Fibroblast of pulmonary artery (primary cell): ENCODE measurements around the gene PTPRD.

Source experiments
- DNase-seq: peaks from one replicate; pipeline ENCODE4 v3.0.0-alpha.2; 2010; ENCODE audit warnings: low read depth
- H3K4me3 ChIP-seq: replicated peaks from 2 replicates; pipeline ENCODE4 v1.5.1; 2011; ENCODE audit warnings: low read depth, mild to moderate bottlenecking, control low read depth, low read length, moderate library complexity
- TF ChIP-seq, protein P1 (sequence below): IDR thresholded peaks from 2 replicates; pipeline ENCODE4 v1.5.1; 2011; ENCODE audit warnings: mild to moderate bottlenecking, control low read depth, low read length, inconsistent platforms; ENCODE audit errors: missing control alignments

The PTPRD gene

DNA sequence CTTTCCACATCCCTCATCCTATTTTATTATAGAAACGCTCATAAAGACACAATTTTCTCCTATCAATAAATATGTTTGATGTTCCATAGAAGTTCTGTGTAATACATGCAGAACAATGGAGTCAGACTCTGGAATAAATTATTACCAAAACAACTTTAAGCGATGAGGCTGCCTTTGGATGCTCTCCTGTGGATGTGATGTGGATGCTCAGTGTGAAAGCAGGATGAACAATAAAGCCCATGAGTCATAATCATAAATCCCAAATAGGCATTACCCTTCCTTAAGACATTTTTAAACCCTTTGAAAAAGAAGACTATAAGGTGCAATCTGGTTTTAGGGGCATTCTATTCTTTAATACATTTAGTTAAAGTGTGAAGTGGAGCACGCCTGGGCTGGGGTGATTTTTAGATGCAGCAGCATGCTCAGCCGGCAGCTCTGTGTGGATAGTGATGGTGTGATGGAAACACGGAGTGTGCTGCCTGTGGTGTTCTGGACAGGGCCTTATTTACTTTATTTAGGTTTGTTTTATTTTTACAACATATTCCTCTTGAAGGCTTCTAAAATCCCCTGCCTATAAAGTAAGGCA, 991.4 kb downstream of the PTPRD start:
- no peak overlapping the region for H3K4me3 ChIP-seq
- TF ChIP-seq, protein P1, sequence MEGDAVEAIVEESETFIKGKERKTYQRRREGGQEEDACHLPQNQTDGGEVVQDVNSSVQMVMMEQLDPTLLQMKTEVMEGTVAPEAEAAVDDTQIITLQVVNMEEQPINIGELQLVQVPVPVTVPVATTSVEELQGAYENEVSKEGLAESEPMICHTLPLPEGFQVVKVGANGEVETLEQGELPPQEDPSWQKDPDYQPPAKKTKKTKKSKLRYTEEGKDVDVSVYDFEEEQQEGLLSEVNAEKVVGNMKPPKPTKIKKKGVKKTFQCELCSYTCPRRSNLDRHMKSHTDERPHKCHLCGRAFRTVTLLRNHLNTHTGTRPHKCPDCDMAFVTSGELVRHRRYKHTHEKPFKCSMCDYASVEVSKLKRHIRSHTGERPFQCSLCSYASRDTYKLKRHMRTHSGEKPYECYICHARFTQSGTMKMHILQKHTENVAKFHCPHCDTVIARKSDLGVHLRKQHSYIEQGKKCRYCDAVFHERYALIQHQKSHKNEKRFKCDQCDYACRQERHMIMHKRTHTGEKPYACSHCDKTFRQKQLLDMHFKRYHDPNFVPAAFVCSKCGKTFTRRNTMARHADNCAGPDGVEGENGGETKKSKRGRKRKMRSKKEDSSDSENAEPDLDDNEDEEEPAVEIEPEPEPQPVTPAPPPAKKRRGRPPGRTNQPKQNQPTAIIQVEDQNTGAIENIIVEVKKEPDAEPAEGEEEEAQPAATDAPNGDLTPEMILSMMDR = no peak
- no peak for DNase-seq

GRCh38 chr9:9620736-9621135, 992.1 kb downstream of the PTPRD start:
- TF ChIP-seq, protein P1 = no peak
- no peak overlapping the region for H3K4me3 ChIP-seq
- no peak for DNase-seq

DNA sequence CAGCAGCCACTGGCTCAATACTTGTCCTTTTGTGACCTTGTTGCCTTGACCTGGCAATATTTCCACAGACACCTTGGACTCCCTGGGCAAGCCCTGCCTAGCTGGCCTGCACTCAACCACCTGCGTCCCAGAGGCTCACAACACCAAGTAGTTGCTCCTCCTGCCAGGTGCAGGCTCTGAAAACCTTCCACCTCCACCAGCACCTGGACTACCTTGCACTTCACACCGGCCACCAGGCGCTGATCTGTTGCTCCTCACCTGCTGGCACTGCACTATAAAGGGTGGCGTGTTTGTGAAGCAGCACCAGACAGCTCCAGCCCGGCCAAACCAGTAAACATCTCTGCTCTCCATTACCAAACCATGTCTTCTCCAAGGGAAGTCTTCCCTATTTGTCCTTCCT, 997.7 kb downstream of the PTPRD start:
- no peak for DNase-seq
- H3K4me3 ChIP-seq = no peak overlapping the region
- TF ChIP-seq, protein P1 = no peak

DNA sequence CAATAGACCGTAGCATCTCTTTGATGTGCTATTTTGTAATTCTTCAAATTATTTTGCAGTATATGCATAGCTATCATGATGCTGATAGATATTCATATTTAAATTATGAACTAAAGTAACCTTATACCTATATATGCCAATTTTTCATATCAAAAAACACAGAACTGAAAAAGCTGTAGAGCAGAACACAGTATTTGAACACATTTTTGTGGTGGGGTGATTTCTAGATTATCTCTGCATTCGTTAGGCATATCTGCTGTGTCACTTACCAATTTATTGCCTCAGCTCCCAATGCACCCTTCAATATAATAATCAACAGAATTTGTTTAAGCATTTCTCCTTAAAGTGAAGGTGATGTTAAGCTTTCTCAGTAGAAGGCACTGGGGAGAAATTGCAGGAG, 998.2 kb downstream of the PTPRD start:
- no peak overlapping the region for H3K4me3 ChIP-seq
- DNase-seq = no peak
- TF ChIP-seq, protein P1 = no peak

- TF ChIP-seq, protein P1 = no peak
Measured at GRCh38 chr9:9612755-9613154, 1000.0 kb downstream of the PTPRD start.

DNA sequence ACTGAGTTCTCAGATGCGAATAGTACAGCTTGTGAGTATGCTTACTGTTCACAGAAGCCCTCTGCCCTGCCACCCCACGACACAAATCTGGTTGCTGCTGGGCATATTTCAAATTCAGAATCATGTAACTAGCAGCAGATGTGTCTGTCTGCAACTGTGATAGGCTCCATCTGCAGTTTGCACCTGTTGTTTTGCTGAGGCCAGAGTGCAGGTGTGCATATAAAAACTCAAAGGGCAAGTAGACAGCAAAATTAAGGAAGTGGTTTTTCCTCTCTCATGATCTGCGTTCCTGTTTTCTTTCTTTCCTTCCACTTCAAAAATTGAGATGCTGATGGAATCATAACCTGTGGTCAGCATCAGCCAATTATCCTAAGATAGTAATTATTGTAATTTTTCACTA, 1000.5 kb downstream of the PTPRD start:
- DNase-seq = no peak
- H3K4me3 ChIP-seq = no peak overlapping the region
- TF ChIP-seq, protein P1 = no peak

More at GRCh38 chr9:9612755-9613154, 1000.0 kb downstream of the PTPRD start:
- DNase-seq = no peak
- H3K4me3 ChIP-seq = no peak overlapping the region

GRCh38 chr9:9605681-9606080, 1007.1 kb downstream of the PTPRD start:
- no peak overlapping the region for H3K4me3 ChIP-seq
- DNase-seq = no peak
- TF ChIP-seq, protein P1 = no peak
